GM19351 (cell line): Measurements from ENCODE around the gene ZNF81.
"Not testable (repeated sequence)": the region's sequence is repeated elsewhere in the genome, so short reads cannot be mapped to it uniquely, and the experiment has no call there.

ENCODE experiments used
- ATAC-seq: cut with Tn5 transposase; IDR thresholded peaks from one replicate; pipeline ENCODE4 v1.9.1; 2021; ENCODE audit warnings: mild to moderate bottlenecking, moderate library complexity; ENCODE audit not compliant: unreplicated experiment

The ZNF81 gene

GRCh38 chrX:47843363-47843762 lies 6.7 kb downstream of the ZNF81 start:
- no peak for ATAC-seq

- no peak for ATAC-seq
These were observed 7.4 kb downstream of the ZNF81 start for GRCh38 chrX:47844117-47844516.

- ATAC-seq, result no peak
These were observed 9.3 kb downstream of the ZNF81 start for GRCh38 chrX:47846040-47846439.

- no peak for ATAC-seq
These were observed 13.1 kb downstream of the ZNF81 start for GRCh38 chrX:47849778-47850177.

GRCh38 chrX:47850389-47850788 lies 13.7 kb downstream of the ZNF81 start:
- ATAC-seq, result not testable (repeated sequence)

- ATAC-seq, result no peak
These were observed 14.2 kb downstream of the ZNF81 start for GRCh38 chrX:47850901-47851300.

GRCh38 chrX:47854474-47854873 lies 17.8 kb downstream of the ZNF81 start:
- ATAC-seq, result no peak

- no peak for ATAC-seq
These were observed 23.0 kb downstream of the ZNF81 start for GRCh38 chrX:47859686-47860085.

GRCh38 chrX:47862680-47863079 lies 26.0 kb downstream of the ZNF81 start:
- ATAC-seq, result no peak

- no peak for ATAC-seq
These were observed 26.5 kb downstream of the ZNF81 start for GRCh38 chrX:47863187-47863586.

GRCh38 chrX:47864300-47864699 lies 27.6 kb downstream of the ZNF81 start:
- ATAC-seq, result no peak

GRCh38 chrX:47864785-47865184 lies 28.1 kb downstream of the ZNF81 start:
- no peak for ATAC-seq

- no peak for ATAC-seq
These were observed 36.4 kb downstream of the ZNF81 start for GRCh38 chrX:47873123-47873522.

- no peak for ATAC-seq
These were observed 40.6 kb downstream of the ZNF81 start for GRCh38 chrX:47877327-47877726.

GRCh38 chrX:47878198-47878597 lies 41.5 kb downstream of the ZNF81 start:
- ATAC-seq, result no peak

GRCh38 chrX:47879463-47879862 lies 42.8 kb downstream of the ZNF81 start:
- no peak for ATAC-seq

GRCh38 chrX:47880927-47881326 lies 44.2 kb downstream of the ZNF81 start:
- no peak for ATAC-seq

- no peak for ATAC-seq
These were observed 48.8 kb downstream of the ZNF81 start for GRCh38 chrX:47885501-47885900.

GRCh38 chrX:47898024-47898423 lies 61.3 kb downstream of the ZNF81 start:
- ATAC-seq, result no peak

- no peak for ATAC-seq
These were observed 64.1 kb downstream of the ZNF81 start for GRCh38 chrX:47900833-47901232.

- ATAC-seq, result no peak
These were observed 65.5 kb downstream of the ZNF81 start for GRCh38 chrX:47902161-47902560.

GRCh38 chrX:47915886-47916493 lies 79.3 kb downstream of the ZNF81 start:
- no peak for ATAC-seq

GRCh38 chrX:47918274-47918673 lies 81.6 kb downstream of the ZNF81 start:
- no peak for ATAC-seq
